Testis (tissue), 2 donors: ENCODE data around the gene ABCD1.

Experiments
- CTCF ChIP-seq, 3 experiments: fragments of 450-650 bp in 2 of 3; fragments of 200-600 bp in 1 of 3; sonication (generic) in 1 of 3; IDR thresholded peaks; one replicate each; pipeline ENCODE4 v1.5.1; 2016 to 2019; ENCODE audit warnings: antibody characterized with exemption in 3 of 3, mild to moderate bottlenecking in 2 of 3, moderate library complexity in 1 of 3
- POLR2A ChIP-seq: fragments of 450-650 bp; IDR thresholded peaks from one replicate; pipeline ENCODE4 v1.6.1; 2017; ENCODE audit warnings: antibody characterized with exemption, mild to moderate bottlenecking, moderate library complexity

GRCh38 chrX:153784325-153784967 is 59.8 kb downstream of the ABCD1 start:
- TF ChIP-seq CTCF (IDR thresholded peaks at IDR 0.05): no peak
- TF ChIP-seq POLR2A: no peak
